Aorta (tissue), 5 donors: ENCODE measurements around the gene ASGR1. TPM values are rescaled to one million over a fixed set of nuclear protein-coding genes. Genes with fewer than 3 reads are reported as not detected.
A peak's percentile ranks its signal among the peaks of the same experiment; 100 is the strongest.

Experiments
- ATAC-seq: fragments of 200-7000 bp; cut with Tn5 transposase; one replicate; pipeline ENCODE4 v1.9.1; 2022; ENCODE audit warnings: moderate library complexity; ENCODE audit not compliant: low FRiP score
- DNase-seq, 2 donors: peaks; one replicate each; pipeline ENCODE4 v3.0.0-alpha.2; 2020
- H3K27ac ChIP-seq, 2 donors: one replicate each; pipeline ENCODE4 v1.5.1; 2013; ENCODE audit warnings: low read length in 2 of 2, mild to moderate bottlenecking in 2 of 2, moderate library complexity in 2 of 2, control low read depth in 1 of 2, inconsistent platforms in 1 of 2, low read depth in 1 of 2
- H3K27me3 ChIP-seq, 2 donors: one replicate each; pipeline ENCODE4 v1.6.1; 2013; ENCODE audit warnings: control low read depth in 1 of 2, low read length in 1 of 2, mild to moderate bottlenecking in 1 of 2, moderate library complexity in 1 of 2; ENCODE audit not compliant: insufficient read depth in 2 of 2, control insufficient read depth in 1 of 2
- H3K36me3 ChIP-seq, 2 donors: one replicate each; pipeline ENCODE4 v1.6.1; 2013; ENCODE audit warnings: control low read depth in 1 of 2, low read length in 1 of 2, mild to moderate bottlenecking in 1 of 2; ENCODE audit not compliant: insufficient read depth in 2 of 2, control insufficient read depth in 1 of 2
- H3K4me1 ChIP-seq, 2 donors: one replicate each; pipeline ENCODE4 v1.6.1; 2013; ENCODE audit warnings: low read length in 2 of 2, control low read depth in 1 of 2, mild to moderate bottlenecking in 1 of 2, moderate library complexity in 1 of 2; ENCODE audit not compliant: insufficient read depth in 2 of 2, control insufficient read depth in 1 of 2
- H3K4me3 ChIP-seq, 2 donors: one replicate each; pipeline ENCODE4 v1.5.1; 2013; ENCODE audit warnings: low read length in 2 of 2, control low read depth in 1 of 2, mild to moderate bottlenecking in 1 of 2
- H3K9me3 ChIP-seq: one replicate; pipeline ENCODE4 v1.6.1; 2013; ENCODE audit warnings: mild to moderate bottlenecking, low read length; ENCODE audit not compliant: control insufficient read depth
- whole genome bisulfite sequencing, 2 donors: extraction: QIAGEN DNeasy Blood & Tissue Kit; methylation state at CpG; one replicate each; pipeline ENCODE4 v1.1.7; 2013; 5-methylcytosine and 5-hydroxymethylcytosine counted together
- intact Hi-C, 2 donors: fragments of 100-400 bp; cut with DNase I; formaldehyde crosslinking; loops; one replicate each; pipeline versions ENCODE4 v1.14.2 to v1.15.0; 2022
- polyA plus RNA-seq, 2 donors: library from polyadenylated mRNA; stranded (reverse); fragments of 200-250 nt; gene quantifications; one replicate each; pipeline ENCODE4 v1.2.3, GENCODE V29; 2013
- total RNA-seq, 2 donors: library from RNA; stranded (reverse); fragmentation: NEBNext Ultra II Directional; extraction: Animal tissue kit (Norgen Biotek cat#: 25700); gene quantifications; one replicate each; pipeline ENCODE4 v1.2.1, GENCODE V29; 2021
- donor health status: healthy with polysubstance abuse.
- donor health status: Bipolar disorder and iron deficiency.
- donor health status: DM: no; HTN: no; CAD: no.
- donor health status: DM: no; HTN: no; CAD: no.
- donor health status: DM: yes; HTN: yes; CAD: no.

ASGR1 gene
- total and polyA plus RNA-seq, 4 donors = 2.0 to 5.4 (median 3.2) TPM

DNA sequence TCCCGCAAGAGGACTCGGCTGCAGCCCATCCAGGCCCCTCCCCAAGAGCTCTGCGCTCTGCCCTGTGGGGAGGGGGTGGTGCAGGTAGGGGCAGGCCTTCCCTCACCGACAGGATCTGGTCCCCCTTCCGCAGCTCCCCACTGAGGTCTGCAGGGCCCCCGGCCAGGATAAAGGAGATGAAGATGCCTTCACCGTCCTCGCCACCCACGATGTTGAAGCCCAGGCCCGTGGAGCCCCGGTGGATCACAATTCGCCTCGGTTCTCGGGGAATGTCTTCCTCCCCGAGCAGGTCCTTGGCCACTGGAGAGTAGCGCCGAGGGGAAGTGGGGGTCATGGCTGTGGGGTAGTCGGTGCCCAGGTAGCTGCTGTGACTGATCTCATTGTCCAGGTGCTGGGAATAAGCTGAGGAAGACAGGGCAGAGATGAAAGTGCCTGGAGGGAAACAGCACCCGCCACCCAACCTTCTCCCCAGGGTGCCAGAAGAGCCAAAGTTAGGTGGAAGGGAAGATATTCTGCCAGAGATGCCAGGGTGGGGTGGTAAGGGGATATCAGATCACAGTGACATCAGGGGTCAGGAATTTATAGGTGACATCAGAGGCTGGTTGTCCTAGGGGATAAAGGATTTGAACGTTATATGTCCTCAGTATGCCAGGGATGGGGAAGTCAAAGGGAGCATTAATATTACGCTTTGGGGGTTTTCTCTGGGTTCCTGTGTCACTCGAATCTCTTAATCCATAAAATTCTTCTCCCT is 17.7 kb upstream of the ASGR1 start:
- DNase-seq = no peak
- Histone ChIP-seq H3K36me3 (no peaks in the 10 kb centered on the region), H3K4me1 (no peaks in the 10 kb centered on the region), H3K27me3 (no peaks in the 10 kb centered on the region), H3K9me3 (no peaks in the 10 kb centered on the region), H3K4me3 (no peak overlapping the region), H3K27ac (no peak overlapping the region)
- ATAC-seq = no peak
- intact Hi-C loops = no loop called here
- 90 to 91% methylated on average over 22 of the region's 22 CpGs for WGBS, 2 donors

DNA sequence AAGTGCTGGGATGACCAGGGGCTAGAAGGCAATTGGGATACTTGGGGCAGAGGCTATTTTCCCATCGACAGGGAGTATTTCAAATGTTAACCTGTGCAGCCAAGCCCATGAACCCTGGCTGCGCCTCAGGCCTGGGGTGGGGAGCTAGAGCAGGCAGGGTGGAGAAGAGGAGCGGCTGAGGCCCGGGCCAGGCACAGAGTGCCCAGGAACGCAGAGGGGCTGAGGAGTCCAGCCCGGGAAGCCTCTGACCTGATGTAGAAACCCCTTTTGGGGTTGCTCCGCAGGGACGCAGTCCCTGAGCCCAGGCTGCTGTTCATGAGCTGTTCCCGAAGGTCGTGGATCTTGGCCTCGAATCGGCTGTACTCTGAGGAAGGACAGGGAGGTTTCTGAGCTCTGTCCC is 16.8 kb upstream of the ASGR1 start:
- Histone ChIP-seq H3K27me3 (no peaks in the 10 kb centered on the region), H3K9me3 (no peaks in the 10 kb centered on the region), H3K4me3 (no peak overlapping the region), H3K4me1 (no peaks in the 10 kb centered on the region), H3K36me3 (no peaks in the 10 kb centered on the region), H3K27ac (no peak overlapping the region)
- WGBS, 2 donors = 93 to 96% methylated on average over 12 of the region's 12 CpGs
- DNase-seq (no peak), ATAC-seq (no peak)
- intact Hi-C loops = no loop called here

DNA sequence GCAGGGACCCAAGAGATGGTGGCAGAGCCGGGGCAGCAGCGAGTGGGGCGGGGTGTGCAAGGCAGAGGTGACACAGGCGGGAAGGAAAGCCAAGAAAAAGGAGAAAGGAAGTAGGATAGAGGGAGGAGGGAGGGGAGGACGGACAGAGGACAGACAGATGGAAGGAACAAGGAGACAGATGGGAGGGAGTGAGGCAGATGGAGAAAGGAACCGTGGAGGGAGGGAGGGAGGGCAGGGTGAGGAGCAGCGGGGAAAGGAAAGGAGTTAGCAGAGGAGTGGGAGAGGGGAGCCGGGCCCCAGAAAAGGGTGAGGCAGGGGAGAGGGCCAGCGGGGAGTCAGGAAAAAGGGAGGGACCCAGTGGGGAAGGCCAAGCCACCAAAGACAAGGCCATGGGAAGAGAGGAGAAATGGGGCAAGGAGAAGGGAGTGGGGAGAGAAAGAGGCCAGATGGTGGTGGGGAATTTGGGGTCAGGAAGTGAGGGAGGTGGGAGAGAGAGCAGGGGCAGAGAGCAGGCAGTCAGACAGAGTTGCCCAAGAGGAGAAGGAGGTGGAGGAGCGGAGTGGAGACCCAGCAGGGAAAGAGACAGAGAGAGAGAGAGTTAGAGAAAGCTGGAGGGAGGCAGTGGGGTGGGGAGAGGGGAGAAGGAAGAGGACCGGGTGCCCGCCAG is 13.2 kb upstream of the ASGR1 start:
- H3K4me1 ChIP-seq = no peaks in the 10 kb centered on the region
- ATAC-seq = no peak
- H3K36me3 ChIP-seq = no peaks in the 10 kb centered on the region
- WGBS, 2 donors = 78 to 80% methylated on average over 12 of the region's 12 CpGs
- H3K9me3 ChIP-seq = no peaks in the 10 kb centered on the region
- DNase-seq = peak in 1 of 2 donors; percentile 43
- H3K27ac ChIP-seq = no peak overlapping the region
- no peak overlapping the region for H3K4me3 ChIP-seq
- intact Hi-C loops = no loop called here
- H3K27me3 ChIP-seq = no peaks in the 10 kb centered on the region

DNA sequence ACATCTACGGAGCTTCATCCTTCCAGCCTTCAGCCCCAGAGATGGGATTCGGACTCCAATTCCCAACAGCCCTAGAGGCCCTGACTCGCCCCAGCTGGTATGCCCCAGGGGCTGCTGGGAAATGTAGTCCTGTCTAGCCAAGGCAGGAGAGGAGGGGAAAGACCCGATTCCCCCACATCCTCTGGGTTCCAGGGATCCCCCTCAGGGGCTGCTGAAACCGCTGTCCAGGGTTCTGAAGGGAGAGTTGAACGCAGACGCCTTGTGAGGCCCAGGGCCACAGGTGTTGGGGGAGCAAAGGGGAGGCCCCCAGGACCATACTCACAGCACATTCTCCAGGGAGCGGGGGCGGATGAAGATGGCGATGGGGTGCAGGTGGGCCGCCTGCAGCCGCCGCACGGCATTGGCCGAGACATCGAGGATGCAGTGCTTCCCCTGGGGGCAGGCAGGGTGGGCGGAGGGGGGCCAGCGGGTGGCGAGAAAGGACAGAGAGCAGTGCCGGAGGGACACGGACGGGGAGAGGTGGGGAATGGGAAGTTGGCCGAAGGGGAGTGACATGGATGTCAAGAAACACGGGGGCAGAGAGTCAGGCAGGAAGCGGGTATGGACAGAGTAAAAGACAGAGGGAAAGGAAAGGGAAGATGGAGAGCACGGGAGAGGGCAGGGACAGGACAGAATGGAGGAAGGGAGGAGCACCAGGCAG is 12.6 kb upstream of the ASGR1 start:
- Histone ChIP-seq H3K4me3 (no peak overlapping the region), H3K27ac (no peak overlapping the region), H3K4me1 (no peaks in the 10 kb centered on the region), H3K27me3 (no peaks in the 10 kb centered on the region), H3K36me3 (no peaks in the 10 kb centered on the region), H3K9me3 (no peaks in the 10 kb centered on the region)
- peak; percentile 50 for ATAC-seq
- DNase-seq = peak; percentile 58 to 76
- intact Hi-C loops = no loop called here
- 74 to 75% methylated on average over 26 of the region's 26 CpGs for WGBS, 2 donors

DNA sequence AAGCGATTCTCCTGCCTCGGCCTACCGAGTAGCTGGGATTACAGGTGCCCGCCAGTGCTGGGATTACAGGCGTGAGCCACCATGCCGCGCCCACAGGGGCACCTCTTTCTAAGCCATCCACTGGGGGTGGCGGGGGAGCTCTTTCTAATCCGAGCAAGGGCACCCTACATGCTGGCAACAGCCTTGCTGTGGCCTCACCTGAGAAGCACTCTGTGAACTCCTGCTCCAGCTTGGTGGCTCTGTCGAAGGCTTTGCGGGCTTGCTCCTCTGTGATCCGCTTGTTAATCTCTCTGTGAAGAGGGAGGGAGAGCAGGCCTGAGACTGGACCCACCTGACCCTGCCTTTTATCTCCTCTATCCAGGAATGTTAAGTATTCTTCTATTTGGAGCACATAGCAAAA is 11.9 kb upstream of the ASGR1 start:
- intact Hi-C loops = no loop called here
- DNase-seq (peak in 1 of 2 donors; percentile 38), ATAC-seq (no peak)
- no peak overlapping the region for H3K4me3 ChIP-seq
- 93 to 96% methylated on average over 11 to 12 of the region's 12 CpGs for WGBS, 2 donors
- no peaks in the 10 kb centered on the region for H3K27me3 ChIP-seq
- no peaks in the 10 kb centered on the region for H3K36me3 ChIP-seq
- no peak overlapping the region for H3K27ac ChIP-seq
- H3K9me3 ChIP-seq = no peaks in the 10 kb centered on the region
- no peaks in the 10 kb centered on the region for H3K4me1 ChIP-seq

DNA sequence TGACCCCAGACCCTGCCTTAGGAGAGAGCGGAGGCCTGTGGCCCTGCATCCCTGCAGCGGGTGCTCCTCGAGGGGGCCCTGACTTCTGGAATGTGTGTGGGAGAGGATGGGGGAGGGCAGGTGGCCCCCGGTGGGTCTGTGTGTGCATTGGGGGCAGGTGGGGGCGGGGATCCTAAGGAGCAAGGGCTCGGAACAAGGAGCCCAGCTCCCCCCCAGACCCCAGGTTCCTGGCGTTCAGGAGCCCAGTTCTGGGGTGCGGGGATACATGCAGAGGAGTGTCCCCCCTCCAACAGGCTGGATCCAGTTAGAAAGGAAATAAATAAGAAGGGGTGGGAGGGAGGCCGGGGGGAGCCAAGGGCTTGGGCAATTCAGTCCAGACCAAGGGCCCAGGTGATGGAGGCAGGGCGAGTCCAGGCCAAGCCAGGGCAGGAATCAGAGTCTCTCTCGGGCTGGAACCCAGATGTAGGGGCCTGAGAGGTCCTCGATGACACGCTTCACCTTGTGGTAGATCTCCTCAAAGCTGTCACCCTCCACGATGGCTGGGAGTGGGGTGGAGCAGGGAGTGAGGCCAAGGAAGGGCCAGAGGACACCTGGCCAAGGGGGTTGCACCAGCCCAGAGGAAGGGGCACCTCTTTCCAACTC is 11.2 kb upstream of the ASGR1 start:
- no peaks in the 10 kb centered on the region for H3K4me1 ChIP-seq
- ATAC-seq (no peak), DNase-seq (peak in 1 of 2 donors; percentile 52)
- H3K9me3 ChIP-seq = no peaks in the 10 kb centered on the region
- 89 to 91% methylated on average over 14 of the region's 14 CpGs for WGBS, 2 donors
- H3K27me3 ChIP-seq = no peaks in the 10 kb centered on the region
- no peak overlapping the region for H3K27ac ChIP-seq
- no peak overlapping the region for H3K4me3 ChIP-seq
- intact Hi-C loops = no loop called here
- no peaks in the 10 kb centered on the region for H3K36me3 ChIP-seq

DNA sequence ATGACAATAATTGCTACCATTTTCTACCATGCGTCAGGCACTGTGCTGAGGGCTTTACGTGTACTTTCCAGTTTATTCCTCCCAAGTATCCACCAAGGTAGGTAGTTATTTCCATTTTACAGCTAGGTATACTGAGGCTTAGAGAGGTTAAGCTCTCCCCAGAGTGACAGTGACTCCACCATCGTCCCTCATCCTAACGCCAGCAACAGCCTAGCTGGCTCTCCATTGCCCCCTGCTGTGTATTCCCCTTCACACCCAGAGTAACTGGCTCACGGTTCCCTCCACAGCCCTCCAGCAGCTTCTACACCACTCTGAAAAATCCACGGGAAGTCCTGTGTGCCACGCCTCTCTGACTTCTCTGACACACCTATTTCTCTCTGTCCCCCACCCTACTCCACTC is 7.1 kb upstream of the ASGR1 start:
- H3K27ac ChIP-seq = no peak overlapping the region
- whole genome bisulfite sequencing, 2 donors = 66 to 67% methylated on average over 7 of the region's 7 CpGs
- H3K9me3 ChIP-seq = no peaks in the 10 kb centered on the region
- H3K36me3 ChIP-seq = no peaks in the 10 kb centered on the region
- DNase-seq = peak in 1 of 2 donors; percentile 44
- no peaks in the 10 kb centered on the region for H3K27me3 ChIP-seq
- no peak for ATAC-seq
- H3K4me1 ChIP-seq = no peaks in the 10 kb centered on the region
- H3K4me3 ChIP-seq = no peak overlapping the region
- intact Hi-C loops = loop anchor here in 1 of 2 donors (10.0 kb wide), 1 partner anchor 1851 kb away; no protein-coding TSS in a partner anchor

DNA sequence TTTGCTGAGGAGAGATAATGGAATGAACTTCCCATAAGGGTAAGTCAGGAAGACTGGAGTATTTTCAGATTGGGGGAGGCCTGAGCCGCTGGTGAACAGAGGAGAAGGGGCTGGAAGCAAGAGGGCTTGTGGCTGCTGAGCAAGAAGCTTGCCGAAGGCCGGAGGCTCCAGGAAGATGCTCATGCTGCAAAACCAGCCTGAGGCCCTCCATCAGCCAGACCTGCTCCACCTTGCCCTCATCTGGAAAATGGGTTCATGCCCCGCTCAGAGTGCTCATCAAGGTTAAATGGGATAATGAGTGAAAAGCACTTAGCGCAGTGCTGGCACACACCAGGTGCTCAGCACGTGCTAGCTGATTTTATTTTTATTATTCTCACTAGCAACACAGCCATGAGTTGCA is 5.5 kb upstream of the ASGR1 start:
- 85 to 86% methylated on average over 6 of the region's 6 CpGs for WGBS, 2 donors
- H3K27ac ChIP-seq = no peak overlapping the region
- no peaks in the 10 kb centered on the region for H3K9me3 ChIP-seq
- no peaks in the 10 kb centered on the region for H3K27me3 ChIP-seq
- H3K36me3 ChIP-seq = no peaks in the 10 kb centered on the region
- H3K4me1 ChIP-seq = no peaks in the 10 kb centered on the region
- intact Hi-C loops = loop anchor here in 1 of 2 donors (10.0 kb wide), 1 partner anchor 1850 kb away; no protein-coding TSS in a partner anchor
- ATAC-seq = no peak
- no peak overlapping the region for H3K4me3 ChIP-seq
- DNase-seq = peak in 1 of 2 donors; percentile 45
